IPS-15b (cell line): ENCODE measurements around the gene WNK2.

Source experiments
- H3K27me3 ChIP-seq: one replicate; pipeline ENCODE4 v1.6.1; 2013; ENCODE audit warnings: low read length; ENCODE audit not compliant: control insufficient read depth, insufficient read depth
- H3K36me3 ChIP-seq: one replicate; pipeline ENCODE4 v1.6.1; 2013; ENCODE audit warnings: low read length; ENCODE audit not compliant: control insufficient read depth, insufficient read depth
- H3K4me1 ChIP-seq: one replicate; pipeline ENCODE4 v1.6.1; 2013; ENCODE audit warnings: mild to moderate bottlenecking, low read length; ENCODE audit not compliant: control insufficient read depth, insufficient read depth
- H3K4me3 ChIP-seq: one replicate; pipeline ENCODE4 v1.5.1; 2013; ENCODE audit warnings: low read depth, low read length
- H3K9ac ChIP-seq: one replicate; pipeline ENCODE4 v1.6.1; 2013; ENCODE audit warnings: low read depth, mild to moderate bottlenecking, low read length
- H3K9me3 ChIP-seq: one replicate; pipeline ENCODE4 v1.6.1; 2013; ENCODE audit warnings: mild to moderate bottlenecking, low read length; ENCODE audit not compliant: control insufficient read depth, insufficient read depth

The WNK2 gene

GRCh38 chr9:93167838-93168237 is 16.1 kb upstream of the WNK2 start:
- Histone ChIP-seq H3K4me1 (no peaks in the 10 kb centered on the region), H3K9me3 (no peaks in the 10 kb centered on the region), H3K4me3 (no peak overlapping the region), H3K36me3 (no peaks in the 10 kb centered on the region), H3K9ac (no peak overlapping the region), H3K27me3 (no peaks in the 10 kb centered on the region)

- Histone ChIP-seq H3K9ac (no peak overlapping the region), H3K9me3 (no peaks in the 10 kb centered on the region), H3K4me3 (no peak overlapping the region), H3K27me3 (no peaks in the 10 kb centered on the region), H3K36me3 (no peaks in the 10 kb centered on the region), H3K4me1 (no peaks in the 10 kb centered on the region)
Measured at GRCh38 chr9:93168581-93168980, 15.4 kb upstream of the WNK2 start.

GRCh38 chr9:93169444-93169843 is 14.5 kb upstream of the WNK2 start:
- H3K36me3 ChIP-seq: no peaks in the 10 kb centered on the region
- no peaks in the 10 kb centered on the region for H3K27me3 ChIP-seq

GRCh38 chr9:93170571-93170970 is 13.4 kb upstream of the WNK2 start:
- Histone ChIP-seq H3K9ac (no peak overlapping the region), H3K9me3 (no peaks in the 10 kb centered on the region), H3K27me3 (no peaks in the 10 kb centered on the region), H3K36me3 (no peaks in the 10 kb centered on the region), H3K4me1 (no peaks in the 10 kb centered on the region), H3K4me3 (no peak overlapping the region)

More at GRCh38 chr9:93169444-93169843, 14.5 kb upstream of the WNK2 start:
- Histone ChIP-seq H3K9ac (no peak overlapping the region), H3K4me1 (no peaks in the 10 kb centered on the region), H3K4me3 (no peak overlapping the region), H3K9me3 (no peaks in the 10 kb centered on the region)

- Histone ChIP-seq H3K9ac (no peak overlapping the region), H3K4me3 (no peak overlapping the region), H3K36me3 (no peaks in the 10 kb centered on the region), H3K27me3 (no peaks in the 10 kb centered on the region), H3K9me3 (no peaks in the 10 kb centered on the region), H3K4me1 (no peaks in the 10 kb centered on the region)
Measured at GRCh38 chr9:93171261-93171990, 12.5 kb upstream of the WNK2 start.

GRCh38 chr9:93172666-93173364 is 11.1 kb upstream of the WNK2 start:
- Histone ChIP-seq H3K36me3 (no peaks in the 10 kb centered on the region), H3K9ac (no peak overlapping the region), H3K27me3 (no peaks in the 10 kb centered on the region), H3K4me3 (no peak overlapping the region), H3K9me3 (no peaks in the 10 kb centered on the region), H3K4me1 (no peaks in the 10 kb centered on the region)

- no peak overlapping the region for H3K4me3 ChIP-seq
- H3K9ac ChIP-seq: no peak overlapping the region
- no peaks in the 10 kb centered on the region for H3K36me3 ChIP-seq
- no peaks in the 10 kb centered on the region for H3K4me1 ChIP-seq
- H3K9me3 ChIP-seq: no peaks in the 10 kb centered on the region
- no peaks in the 10 kb centered on the region for H3K27me3 ChIP-seq
Measured at GRCh38 chr9:93173365-93174051, 10.4 kb upstream of the WNK2 start.

GRCh38 chr9:93174976-93175375 is 9.0 kb upstream of the WNK2 start:
- Histone ChIP-seq H3K36me3 (no peaks in the 10 kb centered on the region), H3K9ac (no peak overlapping the region), H3K4me1 (no peaks in the 10 kb centered on the region), H3K4me3 (no peak overlapping the region), H3K27me3 (no peaks in the 10 kb centered on the region), H3K9me3 (no peaks in the 10 kb centered on the region)

- H3K4me1 ChIP-seq: no peaks in the 10 kb centered on the region
- peaks cover 10% of the 10 kb centered on the region for H3K27me3 ChIP-seq
- no peaks in the 10 kb centered on the region for H3K36me3 ChIP-seq
- H3K4me3 ChIP-seq: no peak overlapping the region
- H3K9me3 ChIP-seq: no peaks in the 10 kb centered on the region
- no peak overlapping the region for H3K9ac ChIP-seq
Measured at GRCh38 chr9:93177676-93178075, 6.3 kb upstream of the WNK2 start.

- no peaks in the 10 kb centered on the region for H3K9me3 ChIP-seq
- no peaks in the 10 kb centered on the region for H3K4me1 ChIP-seq
- H3K9ac ChIP-seq: no peak overlapping the region
- no peaks in the 10 kb centered on the region for H3K36me3 ChIP-seq
- H3K4me3 ChIP-seq: no peak overlapping the region
- peaks cover 20% of the 10 kb centered on the region for H3K27me3 ChIP-seq
Measured at GRCh38 chr9:93178851-93179786, 4.8 kb upstream of the WNK2 start.

- no peaks in the 10 kb centered on the region for H3K9me3 ChIP-seq
- H3K36me3 ChIP-seq: no peaks in the 10 kb centered on the region
- peaks cover 20% of the 10 kb centered on the region for H3K27me3 ChIP-seq
- H3K4me1 ChIP-seq: peaks cover 2% of the 10 kb centered on the region
- H3K9ac ChIP-seq: no peak overlapping the region
- H3K4me3 ChIP-seq: no peak overlapping the region
Measured at GRCh38 chr9:93180938-93181337, 3.0 kb upstream of the WNK2 start.
